HG03439 (cell line): ENCODE data around the gene TBC1D1.

Experiments used
- ATAC-seq: cut with Tn5 transposase; IDR thresholded peaks from one replicate; pipeline ENCODE4 v1.9.1; 2021; ENCODE audit warnings: mild to moderate bottlenecking, moderate library complexity; ENCODE audit not compliant: unreplicated experiment

TBC1D1 gene

DNA sequence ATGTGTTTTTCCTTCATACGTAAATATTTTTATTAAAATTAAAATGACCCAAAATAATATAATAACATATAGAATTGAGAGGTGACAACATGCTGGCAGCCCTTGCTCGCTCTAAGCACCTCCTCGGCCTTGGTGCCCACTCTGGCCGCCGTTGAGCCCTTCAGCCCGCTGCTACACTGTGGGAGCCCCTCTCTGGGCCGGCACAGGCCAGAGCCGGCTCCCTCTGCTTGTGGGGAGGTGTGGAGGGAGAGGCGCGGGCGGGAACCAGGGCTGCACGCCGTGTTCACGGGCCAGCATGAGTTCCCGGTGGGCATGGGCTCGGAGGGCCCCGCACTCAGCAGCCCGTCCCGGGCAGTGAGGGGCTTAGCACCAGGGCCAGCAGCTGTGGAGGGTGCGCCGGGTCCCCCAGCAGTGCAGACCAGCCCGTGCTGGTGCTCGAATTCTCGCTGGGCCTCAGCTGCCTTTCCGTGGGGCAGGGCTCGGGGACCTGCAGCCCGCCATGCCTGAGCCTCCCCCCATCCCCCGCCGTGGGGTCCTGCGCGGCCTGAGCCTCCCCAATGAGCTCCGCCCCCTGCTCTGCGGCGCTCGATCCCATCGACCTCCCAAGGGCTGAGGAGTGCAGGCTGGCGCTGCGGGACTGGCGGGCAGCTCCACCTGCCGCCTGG is 291.6 kb downstream of the TBC1D1 start:
- no peak for ATAC-seq

DNA sequence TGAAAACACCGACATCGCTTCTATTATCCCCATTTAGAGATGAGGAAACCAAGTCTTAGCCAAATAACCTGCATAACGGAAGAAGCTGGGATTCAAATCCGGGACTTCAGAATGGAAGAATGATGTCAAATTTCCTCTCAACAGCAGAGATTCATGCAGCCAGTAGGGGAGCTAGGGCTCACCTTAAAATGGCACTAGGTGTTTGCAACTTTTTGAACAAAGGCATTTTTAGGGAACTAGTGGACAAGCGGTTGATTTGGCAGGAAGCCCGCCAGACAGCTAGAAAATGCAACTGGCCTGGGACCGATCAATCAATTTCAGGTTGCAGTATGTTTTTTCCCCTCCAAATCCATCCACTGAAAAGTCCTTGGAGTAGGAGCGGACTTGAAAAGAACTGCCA is 293.5 kb downstream of the TBC1D1 start:
- no peak for ATAC-seq

DNA sequence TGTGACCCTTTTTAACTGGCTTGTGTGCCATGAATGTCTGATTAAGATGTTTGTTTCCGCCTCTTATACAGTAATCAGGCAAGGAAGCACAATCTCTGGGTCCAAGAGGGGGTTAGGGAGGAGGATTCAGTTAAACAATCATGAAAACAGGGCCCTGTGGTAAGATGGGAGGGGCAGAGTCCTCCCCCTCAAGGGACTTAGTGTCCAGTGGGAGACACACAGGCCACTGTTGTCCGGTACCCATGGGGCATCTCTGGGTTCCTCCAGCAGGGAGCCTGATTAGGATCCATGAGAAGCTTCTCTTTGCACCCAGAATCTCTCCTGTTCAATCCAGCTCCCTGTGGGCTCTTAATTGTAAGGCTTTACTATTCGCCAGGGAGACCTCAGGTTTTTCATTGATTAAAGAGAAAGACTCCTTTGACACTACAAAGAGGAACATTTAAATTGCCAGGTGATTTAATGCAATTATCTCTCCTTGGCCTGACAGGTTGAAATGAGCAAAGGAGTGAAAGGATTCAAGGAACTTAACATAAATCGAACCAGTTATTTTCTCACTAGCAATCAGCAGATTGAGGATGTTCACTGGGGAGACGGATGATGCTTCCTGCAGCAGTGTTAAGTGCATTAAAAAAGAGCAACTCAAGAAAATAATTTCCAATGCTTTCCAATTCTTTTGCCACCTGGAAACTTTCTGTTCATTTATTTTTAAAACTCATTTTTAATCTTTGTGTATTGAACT is 294.7 kb downstream of the TBC1D1 start:
- ATAC-seq, result no peak

DNA sequence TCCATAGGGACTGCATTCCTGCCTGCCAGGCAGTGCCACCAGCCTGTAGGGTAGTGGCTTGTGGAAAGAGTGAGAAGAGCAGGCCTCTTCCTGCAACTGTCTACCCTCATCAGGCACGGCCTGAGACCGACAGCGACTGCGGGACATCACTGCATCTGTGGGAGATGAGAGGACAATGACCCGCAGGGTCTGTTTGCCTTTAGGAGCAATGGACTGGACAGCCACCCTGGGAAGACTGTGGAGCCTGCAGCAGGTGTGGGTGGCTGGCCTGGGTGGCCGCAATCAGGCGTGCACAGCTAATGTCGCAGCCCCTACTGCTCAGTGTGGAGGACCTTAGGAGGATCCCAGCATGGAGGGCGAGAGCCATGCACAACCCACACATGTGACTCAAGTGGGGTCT is 297.3 kb downstream of the TBC1D1 start:
- no peak for ATAC-seq

DNA sequence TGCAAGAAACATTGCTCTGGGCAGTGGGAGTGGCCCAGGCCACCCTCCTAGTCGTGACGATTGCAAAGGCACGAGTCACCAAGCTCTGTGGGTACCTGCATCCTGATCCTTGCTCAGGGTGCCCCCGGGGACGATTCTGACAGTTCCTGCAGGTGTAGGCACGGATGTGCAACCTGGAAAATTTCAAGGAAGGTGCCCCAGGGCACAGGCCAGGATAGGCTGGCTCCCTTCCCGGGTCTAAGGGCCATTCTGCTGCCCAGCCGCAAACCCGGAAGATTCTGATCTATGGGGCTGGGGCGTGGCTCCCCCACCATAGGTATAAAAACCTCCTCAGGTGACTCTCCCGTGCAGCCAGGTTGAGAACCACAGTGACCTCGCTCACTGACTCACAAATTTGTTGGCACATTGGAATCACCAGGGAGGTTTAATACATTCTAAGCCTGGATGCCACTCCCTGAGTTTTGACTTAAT is 297.8 kb downstream of the TBC1D1 start:
- ATAC-seq, result no peak
